Fibroblast of the aortic adventitia (primary cell): Measurements from ENCODE around the gene OR7G3. TPM values are rescaled to one million over a fixed set of nuclear protein-coding genes. Genes with fewer than 3 reads are reported as not detected.

Experiments
- small RNA-seq: library from RNA; depleted of rRNA; stranded (forward); fragments of <200 nt; gene quantifications from one replicate; pipeline ENCODE3, GENCODE V24; 2012
- total RNA-seq: library from RNA; depleted of rRNA; stranded (reverse); fragments of >200 nt; gene quantifications from 2 replicates; pipeline ENCODE4 v1.2.3, GENCODE V29; 2012; ENCODE audit warnings: low replicate concordance

The OR7G3 gene
- total RNA-seq, 1 donor = not detected

Small RNAs within 50 kb of the gene (small RNA-seq; reads per million reads assigned to genes)
- not detected for gene OR1M4P

Other genes with a start within 250 kb of the OR7G3 start
- gene MUC16, start 116.5 kb downstream of the OR7G3 start, total RNA-seq = not detected in 2 replicates
- not detected in 2 replicates for gene OR1M1, start 39.9 kb downstream of the OR7G3 start, total RNA-seq
- not detected in 2 replicates for gene OR7G2, start 19.5 kb downstream of the OR7G3 start, total RNA-seq
- gene OR7G1, start 11.2 kb downstream of the OR7G3 start, total RNA-seq = not detected in 2 replicates
- 13.6 and 18.9 TPM in 2 replicates for gene ZNF317, start 13.4 kb upstream of the OR7G3 start, total RNA-seq
- gene OR7D2, start 52.0 kb upstream of the OR7G3 start, total RNA-seq = not detected in 2 replicates
- not detected in 2 replicates for gene OR7D4, start 92.6 kb upstream of the OR7G3 start, total RNA-seq
- gene OR7E24, start 124.0 kb upstream of the OR7G3 start, total RNA-seq = not detected in 2 replicates
- gene ZNF699, start 182.9 kb upstream of the OR7G3 start, total RNA-seq = 8.9 and 12.4 TPM in 2 replicates
- 18.0 and 113 TPM in 2 replicates for gene ZNF559, start 197.2 kb upstream of the OR7G3 start, total RNA-seq
- 1.1 and 8.9 TPM in 2 replicates for gene ZNF177, start 236.1 kb upstream of the OR7G3 start, total RNA-seq